Skeletal muscle satellite cell (primary cell): ENCODE data around the gene BIRC7.

Source experiments
- H3K27me3 ChIP-seq: 2 replicates; pipeline ENCODE4 v1.7.0; 2013; ENCODE audit warnings: low read length; ENCODE audit not compliant: control insufficient read depth, insufficient read depth
- H3K36me3 ChIP-seq: 2 replicates; pipeline ENCODE4 v1.7.0; 2013; ENCODE audit warnings: mild to moderate bottlenecking, control low read depth, low read length; ENCODE audit not compliant: insufficient read depth
- H3K4me1 ChIP-seq: 2 replicates; pipeline ENCODE4 v1.7.0; 2013; ENCODE audit warnings: low read length; ENCODE audit not compliant: control insufficient read depth, insufficient read depth
- H3K4me2 ChIP-seq: 2 replicates; pipeline ENCODE4 v1.7.0; 2013; ENCODE audit warnings: mild to moderate bottlenecking, low read length
- H3K4me3 ChIP-seq: 2 replicates; pipeline ENCODE4 v1.7.0; 2013; ENCODE audit warnings: low read length
- H3K9ac ChIP-seq: 2 replicates; pipeline ENCODE4 v1.7.0; 2013; ENCODE audit warnings: mild to moderate bottlenecking, low read depth, low read length, moderate library complexity
- H3K9me3 ChIP-seq: replicated peaks from 2 replicates; pipeline ENCODE4 v1.7.0; 2013; ENCODE audit warnings: mild to moderate bottlenecking, control low read depth, low read length

The BIRC7 gene

DNA sequence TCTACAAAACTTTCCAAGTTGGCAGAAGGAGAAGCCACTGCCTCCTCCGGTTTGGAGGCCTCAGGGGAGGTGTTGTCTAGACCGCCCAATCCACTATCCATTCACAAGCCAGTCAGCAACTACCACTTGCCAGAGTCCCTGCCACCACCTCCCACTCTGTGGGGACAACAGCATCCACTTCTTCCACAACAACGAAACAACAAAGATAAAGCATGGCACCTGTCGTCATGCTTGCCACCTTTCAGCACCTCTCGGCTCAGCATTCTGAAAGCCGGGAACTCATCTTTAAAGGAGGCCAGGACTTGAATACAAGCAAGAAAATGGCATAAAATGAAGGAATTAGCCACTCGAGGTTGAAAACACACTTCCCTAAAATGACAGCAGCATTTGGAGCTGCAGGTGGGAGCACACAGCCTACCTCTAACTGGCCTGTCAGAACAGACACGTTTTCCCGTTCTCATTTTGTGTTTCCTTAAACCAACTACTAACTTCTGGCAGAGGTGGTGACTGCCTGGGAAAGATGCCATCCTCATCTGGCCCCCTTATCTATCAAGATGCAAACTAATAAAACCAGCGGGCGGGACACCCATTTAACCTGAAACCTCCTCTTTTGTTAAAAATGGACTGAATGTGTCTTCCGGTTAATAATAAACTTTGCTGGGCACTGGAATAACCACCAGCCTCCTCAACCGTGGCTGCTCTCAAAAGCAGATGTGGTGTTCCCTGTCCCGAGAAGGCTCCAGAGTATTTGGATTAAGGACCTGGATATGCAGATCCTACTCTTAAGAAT lies 41.5 kb upstream of the BIRC7 start:
- H3K4me2 ChIP-seq, result no peak overlapping the region
- H3K9me3 ChIP-seq, result no peaks in the 10 kb centered on the region
- peaks cover 8% of the 10 kb centered on the region for H3K4me1 ChIP-seq
- no peak overlapping the region for H3K4me3 ChIP-seq
- H3K27me3 ChIP-seq, result no peaks in the 10 kb centered on the region
- peaks cover 21% of the 10 kb centered on the region for H3K36me3 ChIP-seq
- no peak overlapping the region for H3K9ac ChIP-seq

DNA sequence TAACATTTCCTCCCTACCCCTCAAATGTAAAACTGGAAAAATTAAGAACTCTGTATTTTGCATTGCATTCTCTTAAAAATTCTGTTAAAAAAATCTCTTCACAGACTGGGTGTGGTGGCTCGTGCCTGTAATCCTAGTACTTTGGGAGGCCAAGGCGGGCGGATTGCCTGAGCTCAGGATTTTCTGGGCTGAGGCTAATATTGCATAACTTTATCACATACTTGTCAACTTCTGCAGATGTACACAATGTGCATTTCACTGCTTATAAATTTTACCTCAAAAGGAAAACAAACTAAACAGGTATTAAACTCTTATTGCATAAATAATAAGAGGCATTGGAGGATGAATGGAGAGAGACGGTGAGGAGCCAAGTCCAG lies 40.9 kb upstream of the BIRC7 start:
- Histone ChIP-seq H3K9ac (no peak overlapping the region), H3K27me3 (no peaks in the 10 kb centered on the region), H3K4me1 (peaks cover 8% of the 10 kb centered on the region), H3K36me3 (peaks cover 21% of the 10 kb centered on the region), H3K9me3 (no peaks in the 10 kb centered on the region), H3K4me2 (no peak overlapping the region), H3K4me3 (no peak overlapping the region)

DNA sequence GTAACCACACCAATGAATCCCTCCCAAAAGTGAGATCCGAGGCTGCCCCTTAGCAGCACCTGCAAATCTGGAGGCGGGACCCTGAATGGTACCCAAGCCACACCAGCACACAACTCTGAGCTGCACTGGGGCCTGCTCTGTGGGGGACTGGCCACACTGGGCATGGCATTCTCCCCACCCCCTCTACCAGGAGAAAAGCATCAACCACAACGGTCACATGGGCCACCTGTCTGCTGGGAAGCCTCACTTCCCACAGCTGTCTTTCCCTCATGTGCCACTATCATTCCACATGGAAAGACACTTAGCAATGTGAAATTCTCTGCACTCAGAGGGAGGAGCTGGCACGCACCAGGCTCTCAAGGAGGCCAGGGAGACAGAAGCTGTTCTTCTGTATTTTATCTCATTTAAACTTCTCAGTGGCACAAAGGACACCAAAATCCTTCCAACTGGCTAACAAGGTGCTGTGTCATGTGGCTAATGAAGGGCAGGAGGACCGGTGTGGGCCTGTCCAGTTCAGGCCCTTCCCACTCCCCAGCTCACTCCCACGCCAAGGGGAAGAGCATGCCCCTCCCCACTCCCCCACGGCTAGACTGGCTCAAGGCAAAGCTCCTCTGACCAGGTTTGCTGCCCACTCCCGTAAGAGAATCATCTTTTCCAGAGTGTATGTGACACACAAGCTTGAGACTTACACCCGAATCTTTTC lies 38.8 kb upstream of the BIRC7 start:
- no peaks in the 10 kb centered on the region for H3K9me3 ChIP-seq
- H3K4me1 ChIP-seq, result peaks cover 8% of the 10 kb centered on the region
- H3K4me3 ChIP-seq, result no peak overlapping the region
- no peaks in the 10 kb centered on the region for H3K27me3 ChIP-seq
- peaks cover 33% of the 10 kb centered on the region for H3K36me3 ChIP-seq
- no peak overlapping the region for H3K9ac ChIP-seq
- no peak overlapping the region for H3K4me2 ChIP-seq

DNA sequence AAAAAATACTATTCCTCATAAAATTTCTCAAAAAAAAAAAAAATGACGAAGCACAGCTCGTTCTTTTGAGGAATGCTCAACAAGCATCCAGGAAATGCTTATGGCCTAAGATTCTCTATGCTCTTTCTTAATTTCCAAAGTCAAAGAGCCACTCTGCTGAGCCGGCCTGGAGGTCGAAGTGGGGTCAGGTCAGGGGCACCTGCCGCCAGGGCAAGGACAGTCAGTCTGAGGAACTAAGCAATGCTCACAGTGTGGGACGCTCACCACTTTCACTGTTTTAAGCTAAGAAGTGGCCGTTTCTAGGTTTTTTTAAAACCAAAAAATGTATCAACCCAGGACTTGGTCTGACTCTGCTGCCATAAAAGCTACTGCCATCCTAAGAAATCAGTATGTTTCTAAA lies 37.1 kb upstream of the BIRC7 start:
- Histone ChIP-seq H3K9ac (no peak overlapping the region), H3K36me3 (peaks cover 50% of the 10 kb centered on the region), H3K4me2 (no peak overlapping the region), H3K4me3 (no peak overlapping the region), H3K27me3 (no peaks in the 10 kb centered on the region), H3K9me3 (no peaks in the 10 kb centered on the region), H3K4me1 (peaks cover 8% of the 10 kb centered on the region)

DNA sequence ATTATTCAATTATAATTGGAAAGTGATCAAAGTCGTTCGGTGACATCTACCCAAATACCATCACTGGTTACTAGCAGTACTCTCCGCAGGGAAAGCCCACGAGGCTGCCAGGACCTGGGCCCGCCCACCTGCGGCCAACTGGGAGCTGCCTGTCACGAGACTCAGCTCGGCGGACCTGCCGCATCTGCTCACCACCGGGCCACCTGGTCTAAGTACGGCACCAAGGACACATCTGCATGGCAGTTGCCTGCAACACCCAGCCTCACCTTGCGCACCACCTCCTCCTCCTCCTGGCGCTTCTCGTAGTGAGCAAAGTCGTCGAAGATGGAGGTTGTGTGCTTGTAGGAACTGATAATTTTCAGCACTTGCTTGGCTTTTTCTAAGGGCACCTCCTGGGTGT lies 33.7 kb upstream of the BIRC7 start:
- Histone ChIP-seq H3K27me3 (no peaks in the 10 kb centered on the region), H3K4me3 (no peak overlapping the region), H3K9me3 (no peaks in the 10 kb centered on the region), H3K4me2 (no peak overlapping the region), H3K36me3 (peaks cover 62% of the 10 kb centered on the region), H3K4me1 (peaks cover 10% of the 10 kb centered on the region), H3K9ac (no peak overlapping the region)

DNA sequence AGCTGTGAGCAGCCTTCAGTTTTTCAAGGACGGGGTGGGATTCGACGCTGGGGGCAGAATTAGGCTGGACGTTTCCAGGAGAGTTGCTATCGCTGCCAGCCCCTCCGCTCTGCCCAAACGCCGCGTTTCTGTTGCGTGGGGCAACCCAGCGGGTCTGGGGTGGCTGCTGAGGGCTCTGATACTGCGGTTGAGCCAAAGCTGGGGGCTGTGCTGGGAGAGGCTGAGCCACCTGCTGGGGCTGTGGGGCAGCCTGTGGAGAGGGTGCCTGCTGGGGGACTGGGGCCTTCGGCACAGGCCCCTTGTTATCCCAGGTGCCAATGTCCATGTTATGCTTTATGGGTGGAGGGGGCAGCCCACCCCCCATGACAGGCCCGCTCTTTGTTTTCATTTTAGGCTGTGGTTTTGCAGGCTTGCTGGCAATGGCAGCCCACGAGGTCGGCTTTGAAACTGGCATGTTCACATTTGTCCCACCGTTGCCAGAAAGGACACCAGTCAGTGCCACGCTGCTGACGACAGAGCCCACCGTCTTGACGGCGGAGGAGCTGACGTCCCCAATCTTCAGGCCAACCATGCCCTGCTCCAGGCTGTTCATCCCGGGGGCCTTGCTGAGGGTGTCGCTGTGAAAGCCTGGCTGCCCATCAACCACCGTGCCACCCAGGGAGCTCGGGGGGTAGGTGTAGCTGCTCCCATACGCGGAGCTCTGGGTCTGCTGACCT lies 32.7 kb upstream of the BIRC7 start:
- H3K4me1 ChIP-seq, result peaks cover 12% of the 10 kb centered on the region
- H3K27me3 ChIP-seq, result no peaks in the 10 kb centered on the region
- peaks cover 65% of the 10 kb centered on the region for H3K36me3 ChIP-seq
- H3K9ac ChIP-seq, result no peak overlapping the region
- no peaks in the 10 kb centered on the region for H3K9me3 ChIP-seq
- H3K4me3 ChIP-seq, result no peak overlapping the region
- H3K4me2 ChIP-seq, result no peak overlapping the region

DNA sequence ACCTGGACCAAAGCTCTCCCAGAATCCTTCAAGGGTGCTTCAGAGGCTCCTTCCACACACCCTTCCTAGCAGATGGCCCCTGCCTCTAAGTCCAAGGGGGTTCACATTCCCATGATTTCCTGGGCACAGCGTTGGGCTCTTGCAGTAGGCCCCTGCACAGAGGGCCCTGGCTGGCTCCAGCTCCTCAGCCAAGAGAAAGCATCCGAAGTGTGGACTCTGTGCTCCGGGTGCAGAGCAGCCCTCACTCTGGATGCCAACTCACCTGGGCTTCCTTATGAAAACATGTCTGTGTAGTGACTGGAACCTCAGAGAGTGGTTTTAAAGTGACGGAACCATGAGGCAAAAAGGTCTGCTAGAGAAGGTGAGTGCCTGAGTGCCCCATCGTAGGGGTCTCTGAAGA lies 31.3 kb upstream of the BIRC7 start:
- Histone ChIP-seq H3K9ac (no peak overlapping the region), H3K4me1 (peaks cover 12% of the 10 kb centered on the region), H3K4me3 (no peak overlapping the region), H3K4me2 (no peak overlapping the region), H3K9me3 (no peaks in the 10 kb centered on the region), H3K27me3 (no peaks in the 10 kb centered on the region), H3K36me3 (peaks cover 78% of the 10 kb centered on the region)

DNA sequence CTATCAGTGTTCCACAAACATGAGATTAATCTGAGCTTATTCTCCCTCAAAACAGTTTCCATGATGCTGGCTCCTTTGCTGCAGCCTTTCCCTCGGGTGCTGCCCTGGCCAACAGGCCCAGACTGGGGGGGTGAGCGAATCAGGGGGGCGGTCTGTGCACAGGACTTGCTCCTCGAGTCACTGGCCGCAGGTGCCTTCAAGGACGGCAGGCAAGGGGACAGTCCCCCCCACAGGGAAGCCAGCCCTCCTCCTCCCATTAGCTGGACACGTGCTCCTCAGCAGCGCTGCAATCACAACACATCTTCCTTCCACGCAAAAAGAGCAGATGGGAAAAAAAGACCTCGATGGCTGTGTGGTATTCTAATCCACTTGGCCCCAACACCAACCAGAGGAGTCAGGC lies 29.8 kb upstream of the BIRC7 start:
- Histone ChIP-seq H3K27me3 (no peaks in the 10 kb centered on the region), H3K9me3 (no peaks in the 10 kb centered on the region), H3K4me1 (peaks cover 12% of the 10 kb centered on the region), H3K4me2 (no peak overlapping the region), H3K4me3 (no peak overlapping the region), H3K9ac (no peak overlapping the region), H3K36me3 (peaks cover 89% of the 10 kb centered on the region)

DNA sequence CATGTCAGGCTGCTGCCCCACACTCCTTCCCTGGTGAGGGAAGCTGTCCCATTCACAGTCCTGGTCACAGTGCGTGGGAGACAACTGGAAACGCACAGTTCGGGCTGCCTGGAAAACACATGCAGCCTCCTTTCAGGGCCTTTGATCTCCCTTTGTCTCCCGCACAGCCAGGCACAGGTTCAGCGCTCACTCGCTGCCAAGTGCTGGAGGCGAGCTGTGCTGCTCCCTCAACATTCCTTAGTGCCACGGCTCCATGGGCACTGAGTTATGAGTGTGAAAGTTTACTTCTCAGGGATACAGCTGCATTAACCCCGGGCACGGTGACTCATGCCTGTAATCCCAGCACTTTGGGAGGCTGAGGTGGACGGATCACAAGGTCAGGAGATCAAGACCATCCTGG lies 28.8 kb upstream of the BIRC7 start:
- no peaks in the 10 kb centered on the region for H3K9me3 ChIP-seq
- no peak overlapping the region for H3K4me2 ChIP-seq
- H3K9ac ChIP-seq, result no peak overlapping the region
- no peaks in the 10 kb centered on the region for H3K27me3 ChIP-seq
- peaks cover 88% of the 10 kb centered on the region for H3K36me3 ChIP-seq
- no peak overlapping the region for H3K4me3 ChIP-seq
- peaks cover 12% of the 10 kb centered on the region for H3K4me1 ChIP-seq

DNA sequence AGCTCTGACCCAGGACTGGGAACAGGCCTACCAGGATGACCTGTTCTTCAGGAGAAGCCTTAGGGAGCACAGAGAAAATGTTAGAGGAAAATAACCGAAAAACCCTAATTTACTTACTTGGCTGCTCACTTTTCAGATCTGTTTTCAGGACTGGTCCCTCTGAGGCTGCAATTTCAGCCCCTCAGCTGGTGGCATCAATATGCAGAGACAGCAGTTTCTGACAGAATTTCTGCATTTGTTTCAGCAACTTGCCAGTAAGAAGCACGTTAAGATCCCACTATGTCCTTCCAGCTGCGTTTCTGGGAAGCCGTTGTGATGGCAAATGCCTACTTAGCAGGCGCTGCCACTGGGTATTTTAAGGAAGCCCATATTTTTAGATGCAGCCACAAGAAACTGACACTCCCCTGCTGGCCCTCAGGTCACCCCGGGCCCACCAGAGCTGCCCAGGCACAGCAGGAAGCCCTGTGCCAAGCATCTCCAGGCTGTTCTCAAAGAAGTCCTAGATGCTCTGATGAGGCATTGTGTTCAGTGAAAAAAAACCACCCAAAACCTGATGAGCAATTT lies 27.3 kb upstream of the BIRC7 start:
- H3K36me3 ChIP-seq, result peaks cover 87% of the 10 kb centered on the region
- H3K4me2 ChIP-seq, result no peak overlapping the region
- peaks cover 18% of the 10 kb centered on the region for H3K4me1 ChIP-seq
- no peak overlapping the region for H3K9ac ChIP-seq
- H3K9me3 ChIP-seq, result no peaks in the 10 kb centered on the region
- H3K4me3 ChIP-seq, result no peak overlapping the region
- no peaks in the 10 kb centered on the region for H3K27me3 ChIP-seq

DNA sequence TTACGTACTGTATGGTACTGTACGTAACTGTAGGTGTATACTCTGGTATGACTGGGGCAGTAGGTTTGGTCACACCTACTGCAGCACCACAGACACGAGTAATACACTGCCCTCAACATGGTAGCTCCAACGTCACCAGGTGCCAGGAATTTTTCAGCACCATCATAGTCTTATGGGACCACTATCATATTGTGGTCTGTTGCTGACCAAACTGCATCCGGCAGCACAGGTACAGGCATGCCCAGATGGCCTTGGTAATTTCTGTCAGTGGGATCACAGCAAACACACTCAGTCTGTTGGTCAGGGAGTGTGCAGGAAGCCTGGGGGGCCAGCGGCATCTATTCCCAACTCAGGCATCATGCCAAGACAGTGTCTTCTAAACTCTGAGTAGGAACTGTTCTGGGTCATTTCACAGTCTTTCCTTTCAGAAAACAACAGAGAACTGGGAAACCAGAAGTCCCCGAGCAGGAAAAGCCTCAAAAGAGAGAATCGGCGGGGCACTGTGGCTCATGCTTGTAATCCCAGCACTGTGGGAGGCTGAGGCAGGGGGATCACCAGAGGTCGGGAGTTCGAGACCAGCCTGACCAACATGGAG lies 25.6 kb upstream of the BIRC7 start:
- Histone ChIP-seq H3K4me3 (no peak overlapping the region), H3K9ac (no peak overlapping the region), H3K4me2 (no peak overlapping the region), H3K27me3 (no peaks in the 10 kb centered on the region), H3K9me3 (no peaks in the 10 kb centered on the region), H3K4me1 (peaks cover 24% of the 10 kb centered on the region), H3K36me3 (peaks cover 85% of the 10 kb centered on the region)
